ENCODE data around the gene MISP3. TPM values are rescaled to one million over a fixed set of nuclear protein-coding genes. Genes with fewer than 3 reads are reported as not detected.

The MISP3 gene
- total and polyA plus RNA-seq, 9 of the 15 experiments (the other 6 are each of a cell fraction or from before 2014, with no cell fraction given) = 0.25 to 5.6 (median 1.6) TPM

DNA sequence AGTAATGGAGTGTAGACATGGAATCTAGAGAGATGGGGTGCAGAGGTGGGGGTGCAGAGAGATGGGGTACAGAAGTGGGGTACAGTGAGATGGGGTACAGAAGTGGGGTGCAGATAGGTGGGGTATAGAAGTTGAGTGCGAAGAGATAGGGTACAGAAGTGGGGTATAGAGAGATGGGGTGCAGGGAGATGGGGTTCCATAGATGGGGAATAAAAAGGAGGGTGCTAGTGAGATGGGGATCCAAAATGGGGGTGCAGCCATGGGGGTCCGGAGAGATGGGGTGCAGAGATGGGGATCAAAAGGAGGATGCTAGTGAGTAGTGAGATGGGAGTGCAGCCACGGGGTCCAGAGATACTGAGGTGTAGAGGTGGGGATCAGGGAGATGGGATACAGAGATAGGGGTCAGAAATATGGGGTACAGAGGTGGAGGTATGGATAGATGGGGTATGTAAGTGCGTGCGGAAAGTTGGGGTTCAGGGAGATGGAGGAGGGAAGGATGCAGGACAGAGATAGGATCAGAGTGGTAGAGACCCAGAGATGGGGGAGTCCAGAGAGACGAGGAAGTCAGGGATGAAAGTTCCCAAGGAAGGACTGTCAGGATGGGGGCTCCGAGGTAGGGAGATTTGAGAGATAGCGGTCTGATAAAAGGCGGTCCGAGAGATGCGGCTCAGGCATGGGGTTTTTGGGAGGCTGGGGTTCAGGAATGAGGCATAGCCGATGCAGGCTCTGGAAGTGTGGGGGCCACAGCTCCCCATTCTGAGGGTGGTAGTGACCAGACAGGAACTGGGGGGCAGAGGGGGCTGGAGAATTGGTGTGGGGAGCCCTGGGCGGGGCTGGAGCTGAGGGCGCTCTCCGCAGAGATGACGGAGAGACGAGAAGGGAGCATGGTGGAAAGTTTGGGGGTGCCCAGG is 14.1 kb upstream of the MISP3 start (continued):
- TF ChIP-seq, protein P1, sequence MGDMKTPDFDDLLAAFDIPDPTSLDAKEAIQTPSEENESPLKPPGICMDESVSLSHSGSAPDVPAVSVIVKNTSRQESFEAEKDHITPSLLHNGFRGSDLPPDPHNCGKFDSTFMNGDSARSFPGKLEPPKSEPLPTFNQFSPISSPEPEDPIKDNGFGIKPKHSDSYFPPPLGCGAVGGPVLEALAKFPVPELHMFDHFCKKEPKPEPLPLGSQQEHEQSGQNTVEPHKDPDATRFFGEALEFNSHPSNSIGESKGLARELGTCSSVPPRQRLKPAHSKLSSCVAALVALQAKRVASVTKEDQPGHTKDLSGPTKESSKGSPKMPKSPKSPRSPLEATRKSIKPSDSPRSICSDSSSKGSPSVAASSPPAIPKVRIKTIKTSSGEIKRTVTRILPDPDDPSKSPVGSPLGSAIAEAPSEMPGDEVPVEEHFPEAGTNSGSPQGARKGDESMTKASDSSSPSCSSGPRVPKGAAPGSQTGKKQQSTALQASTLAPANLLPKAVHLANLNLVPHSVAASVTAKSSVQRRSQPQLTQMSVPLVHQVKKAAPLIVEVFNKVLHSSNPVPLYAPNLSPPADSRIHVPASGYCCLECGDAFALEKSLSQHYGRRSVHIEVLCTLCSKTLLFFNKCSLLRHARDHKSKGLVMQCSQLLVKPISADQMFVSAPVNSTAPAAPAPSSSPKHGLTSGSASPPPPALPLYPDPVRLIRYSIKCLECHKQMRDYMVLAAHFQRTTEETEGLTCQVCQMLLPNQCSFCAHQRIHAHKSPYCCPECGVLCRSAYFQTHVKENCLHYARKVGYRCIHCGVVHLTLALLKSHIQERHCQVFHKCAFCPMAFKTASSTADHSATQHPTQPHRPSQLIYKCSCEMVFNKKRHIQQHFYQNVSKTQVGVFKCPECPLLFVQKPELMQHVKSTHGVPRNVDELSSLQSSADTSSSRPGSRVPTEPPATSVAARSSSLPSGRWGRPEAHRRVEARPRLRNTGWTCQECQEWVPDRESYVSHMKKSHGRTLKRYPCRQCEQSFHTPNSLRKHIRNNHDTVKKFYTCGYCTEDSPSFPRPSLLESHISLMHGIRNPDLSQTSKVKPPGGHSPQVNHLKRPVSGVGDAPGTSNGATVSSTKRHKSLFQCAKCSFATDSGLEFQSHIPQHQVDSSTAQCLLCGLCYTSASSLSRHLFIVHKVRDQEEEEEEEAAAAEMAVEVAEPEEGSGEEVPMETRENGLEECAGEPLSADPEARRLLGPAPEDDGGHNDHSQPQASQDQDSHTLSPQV (IDR thresholded peaks at IDR 0.05) = no peak
- TF ChIP-seq ZNF347 (CRISPR knock-in tag; IDR thresholded peaks at IDR 0.05; ENCODE audit: low read depth) (no peak), MEF2D (tag; conservative IDR thresholded peaks at IDR 0.05; ENCODE audit: low read depth) (no peak), MXD1 (CRISPR knock-in tag; IDR thresholded peaks at IDR 0.05; ENCODE audit: borderline replicate concordance, poor library complexity, severe bottlenecking) (no peak), ESRRB (CRISPR knock-in tag; IDR thresholded peaks at IDR 0.05; ENCODE audit: borderline replicate concordance) (no peak), HMGN3 (IDR thresholded peaks at IDR 0.05; ENCODE audit: borderline replicate concordance, extremely low read depth, insufficient read length, low read depth, low read length) (no peak), PTRF (tag; IDR thresholded peaks at IDR 0.05) (no peak), ZBTB49 (CRISPR knock-in tag; IDR thresholded peaks at IDR 0.05; ENCODE audit: borderline replicate concordance) (no peak), ZNF780A (CRISPR knock-in tag; IDR thresholded peaks at IDR 0.05) (no peak), TRIM25 (IDR thresholded peaks at IDR 0.05; ENCODE audit: borderline replicate concordance) (no peak), ZNF23 (CRISPR knock-in tag; IDR thresholded peaks at IDR 0.05) (no peak), HMBOX1 (IDR thresholded peaks at IDR 0.05) (no peak)
- TF ChIP-seq, protein P2, sequence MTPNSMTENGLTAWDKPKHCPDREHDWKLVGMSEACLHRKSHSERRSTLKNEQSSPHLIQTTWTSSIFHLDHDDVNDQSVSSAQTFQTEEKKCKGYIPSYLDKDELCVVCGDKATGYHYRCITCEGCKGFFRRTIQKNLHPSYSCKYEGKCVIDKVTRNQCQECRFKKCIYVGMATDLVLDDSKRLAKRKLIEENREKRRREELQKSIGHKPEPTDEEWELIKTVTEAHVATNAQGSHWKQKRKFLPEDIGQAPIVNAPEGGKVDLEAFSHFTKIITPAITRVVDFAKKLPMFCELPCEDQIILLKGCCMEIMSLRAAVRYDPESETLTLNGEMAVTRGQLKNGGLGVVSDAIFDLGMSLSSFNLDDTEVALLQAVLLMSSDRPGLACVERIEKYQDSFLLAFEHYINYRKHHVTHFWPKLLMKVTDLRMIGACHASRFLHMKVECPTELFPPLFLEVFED (CRISPR knock-in tag; conservative IDR thresholded peaks at IDR 0.05) = no peak
